Measurements from ENCODE around the gene C3orf70.

The C3orf70 gene

GRCh38 chr3:185152410-185153170 is at the start of gene C3orf70:
Gene C3orf70 (minus strand): TSS chr3:185153060. CDS start chr3:185152823, 237 bp downstream.
- DNase-seq, result no peak

DNA sequence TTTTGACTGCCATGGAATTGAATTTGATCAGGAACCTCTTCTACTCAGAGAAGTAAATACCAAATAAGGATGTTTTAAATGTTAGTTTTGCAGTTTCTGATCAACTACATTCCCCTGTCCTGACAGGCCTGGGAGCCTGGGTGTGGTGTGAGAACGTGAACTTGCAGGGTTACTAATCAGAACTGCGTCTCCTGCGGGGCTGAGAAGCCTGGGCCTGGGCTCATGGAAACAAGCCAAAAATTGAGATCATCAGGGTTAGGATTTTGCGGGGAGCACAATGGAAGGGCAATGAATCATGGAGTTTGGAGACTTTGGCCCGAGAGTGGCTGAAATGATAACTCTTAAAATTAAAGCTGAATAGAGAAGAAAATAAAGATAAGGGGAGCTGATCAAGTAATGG is 47.8 kb upstream of the C3orf70 start:
- DNase-seq, result no peak

DNA sequence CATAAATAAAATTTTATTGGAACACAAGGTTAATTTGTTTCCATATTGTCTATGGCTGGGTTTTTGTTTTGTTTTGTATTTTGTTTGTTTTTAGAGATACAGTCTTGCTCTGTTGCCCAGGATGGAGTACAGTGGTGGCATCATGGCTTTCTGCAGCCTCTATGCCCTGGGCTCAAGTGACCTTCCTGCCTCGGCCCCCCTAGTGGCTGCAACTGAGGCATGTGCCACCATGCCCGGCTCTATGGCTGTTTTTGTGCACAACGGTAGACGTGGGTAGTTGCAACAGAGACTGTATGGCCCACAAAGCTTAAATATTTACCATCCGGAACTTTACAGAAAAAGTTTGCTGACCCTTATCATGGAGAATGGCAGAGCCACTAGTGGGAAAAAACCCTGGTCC is 46.8 kb upstream of the C3orf70 start:
- no peak for DNase-seq

DNA sequence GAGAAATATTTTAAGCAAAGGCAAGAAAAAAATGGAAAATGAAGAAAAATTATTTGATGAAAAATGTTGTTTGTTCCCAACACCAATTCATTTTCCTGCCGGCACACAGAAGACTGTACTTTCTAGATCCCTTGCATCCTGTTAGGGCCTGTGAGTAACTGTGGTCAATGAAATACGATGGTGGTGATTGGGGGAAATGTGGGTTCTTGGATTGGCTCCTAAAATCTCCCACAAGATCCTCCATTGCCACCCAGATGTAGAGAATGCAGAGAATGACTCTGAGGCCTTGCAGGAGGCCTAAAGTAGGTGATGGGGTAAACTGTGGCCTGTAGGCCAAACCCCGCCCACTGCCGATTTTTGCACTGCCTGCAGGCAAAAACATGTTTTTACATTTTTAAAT is 46.3 kb upstream of the C3orf70 start:
- no peak for DNase-seq

- DNase-seq, result no peak
Observed at GRCh38 chr3:185197068-185197467, 44.2 kb upstream of the C3orf70 start.

GRCh38 chr3:185195652-185196051 is 42.8 kb upstream of the C3orf70 start:
- no peak for DNase-seq

- no peak for DNase-seq
Observed at GRCh38 chr3:185188816-185189215, 36.0 kb upstream of the C3orf70 start.

DNA sequence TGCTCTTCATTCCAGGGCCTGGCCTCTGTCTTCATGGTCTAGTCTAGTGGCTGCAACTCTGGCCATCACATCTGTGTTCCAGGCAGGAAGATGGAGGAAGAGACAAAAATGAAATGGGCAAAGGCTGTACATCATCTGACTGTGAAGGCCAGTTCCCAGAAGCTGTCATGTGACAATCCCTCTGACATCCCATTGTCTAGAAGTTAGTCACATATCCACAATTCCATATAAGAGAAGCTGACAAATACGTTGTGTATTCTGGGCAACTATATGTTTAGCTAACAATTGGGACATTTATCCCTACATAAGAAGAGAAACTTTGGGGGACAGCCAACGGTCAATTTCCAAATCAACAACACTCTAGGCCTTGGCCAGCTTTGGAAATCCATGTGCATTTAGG is 34.5 kb upstream of the C3orf70 start:
- DNase-seq, result no peak

DNA sequence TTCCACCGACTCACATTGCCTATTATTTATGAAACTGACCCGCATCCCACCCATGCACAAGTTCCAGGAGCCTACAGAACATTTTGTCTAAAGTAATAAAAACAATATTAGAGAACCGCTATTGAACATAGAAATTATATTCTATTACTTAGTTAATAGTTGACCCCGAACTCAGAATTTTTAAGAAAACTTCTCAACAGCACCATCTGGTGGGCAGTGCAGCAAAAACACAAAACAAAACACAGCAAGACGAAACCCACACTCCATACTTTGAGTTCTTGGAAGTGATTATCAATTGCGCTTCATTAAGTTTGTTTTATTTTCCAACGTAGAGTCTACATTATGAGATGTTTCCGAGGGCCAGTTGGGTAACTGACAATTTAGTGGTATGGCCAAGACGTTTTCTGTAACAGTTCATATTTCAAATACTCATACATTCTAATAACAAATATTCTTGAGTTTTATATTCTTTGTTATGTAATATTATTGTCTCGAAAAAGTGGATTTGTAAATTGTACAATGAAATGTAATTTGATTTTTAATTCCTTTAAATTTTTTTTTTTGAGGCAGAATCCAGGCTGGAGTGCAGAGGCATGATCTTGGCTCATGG is 24.0 kb upstream of the C3orf70 start:
- DNase-seq, result no peak

DNA sequence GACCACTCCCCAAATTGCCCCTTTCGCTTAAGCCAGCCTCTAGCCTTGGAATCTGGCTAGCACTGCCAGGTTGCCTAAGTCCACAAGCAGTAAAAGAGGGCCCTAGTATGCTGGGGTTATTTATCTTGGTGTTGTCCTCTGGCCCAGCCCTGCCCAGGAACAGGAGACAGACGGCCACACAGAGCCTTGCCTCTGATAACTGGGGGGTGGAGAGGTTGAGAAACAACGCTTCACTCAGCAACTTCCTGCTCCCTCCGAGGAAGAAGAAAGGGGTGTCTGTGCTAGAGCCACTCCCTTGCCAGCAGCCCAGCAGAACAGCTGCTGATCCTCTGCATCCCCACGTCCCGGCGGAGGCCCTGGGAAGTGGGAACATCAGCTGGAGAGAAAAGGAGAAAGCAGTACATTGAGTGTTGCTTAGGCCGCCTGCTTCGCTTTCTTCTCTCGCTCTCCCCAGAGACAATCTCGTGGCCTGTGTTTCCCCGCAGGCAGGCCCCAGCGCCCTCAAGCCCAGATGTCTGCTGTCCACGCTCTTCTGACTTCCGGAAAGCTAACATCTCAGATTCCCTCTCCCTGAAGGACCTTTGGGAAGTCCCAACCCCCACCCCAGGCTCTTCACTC is 22.6 kb upstream of the C3orf70 start:
- DNase-seq, result no peak

GRCh38 chr3:185172086-185173049 is 19.5 kb upstream of the C3orf70 start:
- no peak for DNase-seq

- DNase-seq, result no peak
Observed at GRCh38 chr3:185164428-185165217, 11.8 kb upstream of the C3orf70 start.

- no peak for DNase-seq
Observed at GRCh38 chr3:185162634-185163033, 9.8 kb upstream of the C3orf70 start.

- no peak for DNase-seq
Observed at GRCh38 chr3:185161761-185162160, 8.9 kb upstream of the C3orf70 start.

GRCh38 chr3:185157347-185157746 is 4.5 kb upstream of the C3orf70 start:
- no peak for DNase-seq

GRCh38 chr3:185155678-185156077 is 2.8 kb upstream of the C3orf70 start:
- DNase-seq, result no peak

DNA sequence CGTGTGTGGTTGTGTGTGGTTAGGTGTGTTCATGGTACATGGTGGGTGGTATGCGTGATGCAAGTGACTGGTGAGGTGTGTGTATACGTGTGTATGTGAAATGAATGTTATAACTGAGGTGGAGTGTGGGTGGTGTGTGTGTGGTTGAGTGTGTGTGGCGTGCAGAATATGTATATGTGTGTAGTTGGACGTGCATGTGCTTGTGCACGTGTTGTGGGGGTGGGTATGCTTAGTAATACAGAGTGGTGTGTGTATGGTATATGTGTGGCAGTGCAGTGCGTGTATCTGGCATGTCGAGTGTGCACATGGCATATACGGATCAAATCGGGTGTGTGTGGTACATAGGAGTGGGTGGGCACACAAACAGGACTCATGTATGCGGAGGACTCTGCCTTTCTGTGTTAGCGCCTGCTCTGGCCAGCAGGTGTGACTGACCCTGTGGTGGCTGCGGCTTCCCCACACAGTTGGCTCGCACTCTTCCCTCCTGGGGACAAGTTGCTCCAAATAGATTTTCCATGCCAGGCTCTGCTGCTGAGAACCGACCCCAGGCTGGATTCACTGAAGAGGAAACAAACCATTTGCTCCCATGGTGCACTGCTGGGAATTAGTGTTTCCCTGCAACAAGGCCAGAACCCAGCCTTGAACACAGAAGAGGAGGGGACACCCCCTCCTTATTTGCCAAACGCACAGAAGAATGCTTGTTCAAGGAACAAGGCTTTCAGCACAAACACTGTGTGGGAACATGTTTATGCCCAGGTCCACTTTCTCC is 1.2 kb upstream of the C3orf70 start:
- no peak for DNase-seq

GRCh38 chr3:185153171-185153771 is 411 bp upstream of the C3orf70 start:
- DNase-seq, result no peak

GRCh38 chr3:185151964-185152409 is 873 bp downstream of the C3orf70 start:
- no peak for DNase-seq

- DNase-seq, result no peak
Observed at GRCh38 chr3:185151101-185151963, 1.5 kb downstream of the C3orf70 start.

Data from activated CD8-positive, alpha-beta memory T cell treated with anti-CD3 and anti-CD28 coated beads, Interleukin-2, amount 50 U/mL, for 4 hours (primary cell).